Heart right ventricle (tissue), 16 donors: ENCODE data around the gene YAP1. TPM values are rescaled to one million over a fixed set of nuclear protein-coding genes. Genes with fewer than 3 reads are reported as not detected.

Experiments
- ATAC-seq, 8 donors: fragments of 200-7000 bp; cut with Tn5 transposase; one replicate each; pipeline ENCODE4 v1.9.1; 2020; ENCODE audit warnings: mild to moderate bottlenecking in 8 of 8, moderate library complexity in 8 of 8, moderate number of reproducible peaks in 1 of 8
- DNase-seq, 2 donors: peaks; one replicate each; pipeline ENCODE4 v3.0.0-alpha.2; 2020
- H3K27ac ChIP-seq, 10 donors: fragments of 200-600 bp; sonication (generic) in 2 of 10; one replicate each; pipeline versions ENCODE4 v1.5.0 to v1.8.0; 2020 to 2022; ENCODE audit warnings: mild to moderate bottlenecking in 3 of 10
- H3K27me3 ChIP-seq, 7 donors: fragments of 200-600 bp; one replicate each; pipeline ENCODE4 v1.8.0; 2021 to 2022; ENCODE audit warnings: mild to moderate bottlenecking in 2 of 7
- H3K36me3 ChIP-seq, 9 donors: fragments of 200-600 bp; sonication (generic) in 1 of 9; one replicate each; pipeline versions ENCODE4 v1.5.0 to v1.8.0; 2020 to 2022; ENCODE audit warnings: mild to moderate bottlenecking in 2 of 9
- H3K4me1 ChIP-seq, 9 donors: fragments of 200-600 bp; sonication (generic) in 1 of 9; one replicate each; pipeline versions ENCODE4 v1.5.0 to v1.8.0; 2020 to 2022; ENCODE audit warnings: mild to moderate bottlenecking in 4 of 9
- H3K4me3 ChIP-seq, 10 donors: fragments of 200-600 bp; sonication (generic) in 2 of 10; one replicate each; pipeline versions ENCODE4 v1.5.0 to v1.8.0; 2020 to 2022; ENCODE audit warnings: mild to moderate bottlenecking in 7 of 10, moderate library complexity in 2 of 10
- H3K9me3 ChIP-seq, 11 donors: fragments of 200-600 bp in 10 of 11; sonication (generic) in 2 of 11; one replicate each; pipeline versions ENCODE4 v1.5.0 to v1.8.0; 2013 to 2022; ENCODE audit warnings: mild to moderate bottlenecking in 2 of 11, control low read depth in 1 of 11, moderate library complexity in 1 of 11
- CTCF ChIP-seq, 9 donors: fragments of 200-600 bp; sonication (generic) in 2 of 9; IDR thresholded peaks; one replicate each; pipeline versions ENCODE4 v1.5.0 to v1.8.0; 2021 to 2022; ENCODE audit warnings: antibody characterized with exemption in 9 of 9, mild to moderate bottlenecking in 5 of 9, moderate library complexity in 1 of 9
- WGBS, 2 donors: extraction: QIAGEN DNeasy Blood & Tissue Kit; methylation state at CpG; one replicate each; pipeline ENCODE4 v1.1.7; 2013; ENCODE audit warnings: inconsistent platforms in 1 of 2; 5-methylcytosine and 5-hydroxymethylcytosine counted together
- intact Hi-C, 10 donors: fragments of 100-400 bp; cut with DNase I; formaldehyde crosslinking; loops; one replicate each; pipeline versions ENCODE4 v1.11.1 to v1.14.2; 2022
- polyA plus RNA-seq, 2 donors: library from polyadenylated mRNA; stranded (reverse); fragments of 200-250 nt; gene quantifications; one replicate each; pipeline ENCODE4 v1.2.3, GENCODE V29; 2013
- total RNA-seq, 10 donors: library from RNA; stranded (reverse); fragmentation: NEBNext Ultra II Directional in 3 of 10; extraction: Animal tissue kit (Norgen Biotek cat#: 25700) in 3 of 10; gene quantifications; one replicate each; pipeline versions ENCODE4 v1.2.1 to v1.2.4, GENCODE V29; 2021 to 2023
- donor health status: Arrhythmogenic right ventricular cardiomyopathy.
- donor health status: ischemic (EF 13 %, LVEDD 7.1; RV severe dilation, severe dysfunction).
- donor health status: healthy with polysubstance abuse.
- donor health status: DM: no; HTN: yes; CAD: no.
- donor health status: DM: no; HTN: no; CAD: no.
- donor health status: ischemic (EF 25% LVEDD 6.9; RV normal size, moderate dysfunction).
- donor health status: ischemic (EF 25% LVEDD 5.7; RV mildly dilated, moderate dysfunction).
- donor health status: healthy.
- donor health status: DM: yes; HTN: yes; CAD: no.
- donor health status: Ischemic cardiomyopathy.
- donor health status: ischemic (EF 35%, LVEDD 5.7; RV mildly dilated, moderate dysfunction).
- donor health status: nonischemic (EF 11% LVEDD 7.7; RV severe dilation, severe dysfunction).
- donor health status: DM: yes; HTN: yes; CAD: no.
- donor health status: PGD.
- donor health status: ischemic (EF 29% LVEDD 5.4; RV normal size, mild dysfunction).
- donor health status: nonischemic (EF 23%, LVEDD 6.1; RV moderate dilation, normal function).

YAP1 gene
- total and polyA plus RNA-seq, 12 donors: 15.7 to 91.3 (median 65.0) TPM

- peaks cover 0 to 36% (median 20%) of the 10 kb centered on the region in 9 donors for H3K4me1 ChIP-seq
- intact Hi-C loops: no loop called here
- H3K27ac ChIP-seq: no peak overlapping the region
- no peaks in the 10 kb centered on the region for H3K27me3 ChIP-seq
- TF ChIP-seq CTCF (IDR thresholded peaks at IDR 0.05): no peak
- no peak for DNase-seq
- H3K9me3 ChIP-seq: no peaks in the 10 kb centered on the region
- peaks cover 0 to 29% (median 0%) of the 10 kb centered on the region in 9 donors for H3K36me3 ChIP-seq
- WGBS, 2 donors: 91 to 93% methylated on average over 6 of the region's 6 CpGs
- H3K4me3 ChIP-seq: no peak overlapping the region
- ATAC-seq: no peak
Measured at GRCh38 chr11:102166175-102167064, 56.2 kb downstream of the YAP1 start.

GRCh38 chr11:102168481-102168880, 58.2 kb downstream of the YAP1 start:
- no peak for DNase-seq
- Histone ChIP-seq H3K4me3 (no peak overlapping the region), H3K27me3 (no peaks in the 10 kb centered on the region), H3K4me1 (peaks cover 0 to 31% (median 17%) of the 10 kb centered on the region in 9 donors), H3K27ac (no peak overlapping the region), H3K36me3 (peaks cover 0 to 14% (median 0%) of the 10 kb centered on the region in 9 donors), H3K9me3 (no peaks in the 10 kb centered on the region)
- intact Hi-C loops: no loop called here
- ATAC-seq: no peak
- no peak for TF ChIP-seq CTCF (IDR thresholded peaks at IDR 0.05)
- WGBS, 2 donors: 73 to 83% methylated on average over 1 of the region's 1 CpG

GRCh38 chr11:102171101-102171500, 60.9 kb downstream of the YAP1 start:
- ATAC-seq (peak in 2 of 8 donors; percentile 48 to 51), DNase-seq (no peak)
- Histone ChIP-seq H3K27me3 (no peaks in the 10 kb centered on the region), H3K9me3 (no peaks in the 10 kb centered on the region), H3K27ac (peak overlapping the region in 2 of 10 donors; percentile 59 to 60), H3K4me1 (peaks cover 0 to 31% (median 17%) of the 10 kb centered on the region in 9 donors), H3K36me3 (peaks cover 0 to 21% (median 0%) of the 10 kb centered on the region in 9 donors), H3K4me3 (no peak overlapping the region)
- TF ChIP-seq CTCF (IDR thresholded peaks at IDR 0.05): no peak
- intact Hi-C loops: no loop called here

- 77 to 89% methylated on average over 4 to 5 of the region's 6 CpGs for WGBS, 2 donors
- no peak for DNase-seq
- ATAC-seq: peak in 3 of 8 donors; percentile 12 to 67 (median 19)
Measured at GRCh38 chr11:102172127-102172848, 62.0 kb downstream of the YAP1 start.

More at GRCh38 chr11:102172127-102172848, 62.0 kb downstream of the YAP1 start:
- peak overlapping the region in 1 of 10 donors; percentile 60 for H3K27ac ChIP-seq
- no peaks in the 10 kb centered on the region for H3K27me3 ChIP-seq
- intact Hi-C loops: no loop called here
- H3K4me1 ChIP-seq: peaks cover 0 to 31% (median 17%) of the 10 kb centered on the region in 9 donors
- H3K4me3 ChIP-seq: no peak overlapping the region
- H3K9me3 ChIP-seq: no peaks in the 10 kb centered on the region
- no peak for TF ChIP-seq CTCF (IDR thresholded peaks at IDR 0.05)
- peaks cover 0 to 23% (median 0%) of the 10 kb centered on the region in 9 donors for H3K36me3 ChIP-seq
